GM10266 (cell line): ENCODE data around the gene CREBBP.
"Not testable (repeated sequence)": the region's sequence is repeated elsewhere in the genome, so short reads cannot be mapped to it uniquely, and the experiment has no call there.

ENCODE experiments used
- DNase-seq: peaks from one replicate; pipeline ENCODE4 v3.0.0; 2012; ENCODE audit errors: extremely low spot score
- TF ChIP-seq, protein P1 (sequence below): IDR thresholded peaks from 2 replicates; pipeline ENCODE4 v1.5.1; 2012; ENCODE audit warnings: mild to moderate bottlenecking, low read depth; ENCODE audit not compliant: control insufficient read depth, insufficient read depth; ENCODE audit errors: missing control alignments

Gene CREBBP

DNA sequence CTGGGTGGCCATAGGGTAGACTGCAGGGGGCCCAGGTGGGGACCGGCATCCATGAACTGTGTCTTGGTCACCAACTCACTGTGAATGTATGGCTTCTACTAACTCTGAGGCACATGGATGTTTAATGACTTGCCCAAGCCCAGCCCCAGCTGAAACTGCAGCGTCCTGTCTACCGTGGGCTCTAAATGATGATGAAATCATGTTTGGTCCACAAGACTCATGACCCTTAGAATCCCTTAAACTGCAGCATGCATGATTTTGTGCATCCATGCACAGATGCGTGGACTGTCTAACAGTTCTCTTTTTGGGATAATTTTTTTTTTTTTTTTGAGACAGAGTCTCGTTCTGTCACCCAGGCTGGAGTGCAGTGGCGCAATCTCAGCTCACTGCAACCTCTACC is 32.4 kb upstream of the CREBBP start:
- TF ChIP-seq, protein P1, sequence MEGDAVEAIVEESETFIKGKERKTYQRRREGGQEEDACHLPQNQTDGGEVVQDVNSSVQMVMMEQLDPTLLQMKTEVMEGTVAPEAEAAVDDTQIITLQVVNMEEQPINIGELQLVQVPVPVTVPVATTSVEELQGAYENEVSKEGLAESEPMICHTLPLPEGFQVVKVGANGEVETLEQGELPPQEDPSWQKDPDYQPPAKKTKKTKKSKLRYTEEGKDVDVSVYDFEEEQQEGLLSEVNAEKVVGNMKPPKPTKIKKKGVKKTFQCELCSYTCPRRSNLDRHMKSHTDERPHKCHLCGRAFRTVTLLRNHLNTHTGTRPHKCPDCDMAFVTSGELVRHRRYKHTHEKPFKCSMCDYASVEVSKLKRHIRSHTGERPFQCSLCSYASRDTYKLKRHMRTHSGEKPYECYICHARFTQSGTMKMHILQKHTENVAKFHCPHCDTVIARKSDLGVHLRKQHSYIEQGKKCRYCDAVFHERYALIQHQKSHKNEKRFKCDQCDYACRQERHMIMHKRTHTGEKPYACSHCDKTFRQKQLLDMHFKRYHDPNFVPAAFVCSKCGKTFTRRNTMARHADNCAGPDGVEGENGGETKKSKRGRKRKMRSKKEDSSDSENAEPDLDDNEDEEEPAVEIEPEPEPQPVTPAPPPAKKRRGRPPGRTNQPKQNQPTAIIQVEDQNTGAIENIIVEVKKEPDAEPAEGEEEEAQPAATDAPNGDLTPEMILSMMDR, result no peak
- no peak for DNase-seq

DNA sequence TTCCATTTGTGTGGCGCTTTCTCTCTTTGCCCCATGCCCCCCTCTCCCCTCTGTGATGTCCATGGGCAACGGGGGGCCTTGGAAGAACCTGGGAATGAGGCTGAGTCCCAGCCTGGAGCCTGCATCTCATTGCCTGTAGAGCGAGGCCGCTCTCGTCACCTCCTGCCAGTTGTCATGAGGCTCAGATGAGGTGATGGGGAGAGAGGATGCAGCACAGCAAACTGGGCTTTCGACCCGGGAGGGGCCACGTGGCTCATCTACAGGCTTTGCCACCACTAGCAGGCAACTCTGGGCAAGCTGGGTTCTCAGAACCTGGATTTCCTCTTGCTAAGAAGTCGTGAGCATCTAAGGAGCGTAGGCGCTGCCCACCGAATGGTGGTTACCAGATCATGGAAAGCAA is 31.9 kb upstream of the CREBBP start:
- TF ChIP-seq, protein P1, result no peak
- DNase-seq, result no peak

DNA sequence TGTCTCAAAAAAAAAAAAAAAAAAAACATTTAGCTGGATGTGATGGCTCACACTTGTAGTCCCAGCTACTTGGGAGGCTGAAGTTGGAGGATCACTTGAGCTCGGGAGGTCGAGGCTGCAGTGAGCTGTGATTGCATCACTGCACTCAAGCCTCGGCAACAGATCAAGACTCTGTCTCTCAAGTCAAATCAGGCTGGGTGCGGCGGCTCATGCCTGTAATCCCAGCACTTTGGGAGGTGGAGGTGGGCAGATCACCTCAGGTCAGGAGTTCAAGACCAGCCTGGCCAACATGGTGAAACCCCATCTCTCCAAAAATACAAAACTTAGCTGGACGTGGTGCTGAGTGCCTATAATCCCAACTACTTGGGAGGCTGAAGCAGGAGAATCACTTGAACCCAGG is 31.2 kb upstream of the CREBBP start:
- DNase-seq, result not testable (repeated sequence)

DNA sequence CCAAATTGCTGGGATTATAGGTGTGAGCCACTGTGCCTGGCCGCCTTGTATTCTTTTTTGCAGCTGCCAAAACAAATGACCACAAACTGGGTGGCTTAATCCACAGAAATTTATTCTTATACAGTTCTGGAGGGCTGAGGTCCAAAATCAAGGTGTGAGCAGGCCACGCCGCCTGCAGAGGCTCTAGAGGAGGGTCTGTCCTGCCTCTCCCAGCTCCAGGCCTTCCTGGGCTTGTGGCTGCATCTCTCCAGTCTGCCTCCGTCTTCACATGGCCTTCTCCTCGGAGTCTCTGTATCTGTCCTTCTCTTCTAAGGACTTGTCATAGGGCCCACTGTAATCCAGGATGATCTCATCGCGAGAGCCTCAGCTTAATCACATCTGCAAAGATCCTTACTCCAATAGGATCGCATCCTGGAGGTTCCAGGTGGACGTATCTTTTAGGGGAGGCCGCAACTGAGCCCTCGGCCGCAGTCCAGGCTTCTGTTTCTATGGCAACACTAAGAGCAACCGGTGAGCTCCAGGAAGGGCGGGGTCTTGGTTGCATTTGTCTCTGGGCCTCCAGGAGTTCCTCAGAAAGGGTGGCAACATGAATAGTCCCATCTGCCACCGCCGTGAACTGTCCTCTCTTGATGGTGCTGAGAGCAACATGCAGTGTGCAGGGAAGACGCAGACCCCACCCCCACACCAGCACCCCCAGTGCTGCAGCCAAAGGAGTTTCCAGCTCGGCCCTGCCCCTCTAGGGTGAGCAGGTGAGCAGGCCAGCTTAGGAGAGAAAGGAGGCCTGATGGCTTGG is 29.5 kb upstream of the CREBBP start:
- TF ChIP-seq, protein P1, result no peak
- DNase-seq, result no peak

DNA sequence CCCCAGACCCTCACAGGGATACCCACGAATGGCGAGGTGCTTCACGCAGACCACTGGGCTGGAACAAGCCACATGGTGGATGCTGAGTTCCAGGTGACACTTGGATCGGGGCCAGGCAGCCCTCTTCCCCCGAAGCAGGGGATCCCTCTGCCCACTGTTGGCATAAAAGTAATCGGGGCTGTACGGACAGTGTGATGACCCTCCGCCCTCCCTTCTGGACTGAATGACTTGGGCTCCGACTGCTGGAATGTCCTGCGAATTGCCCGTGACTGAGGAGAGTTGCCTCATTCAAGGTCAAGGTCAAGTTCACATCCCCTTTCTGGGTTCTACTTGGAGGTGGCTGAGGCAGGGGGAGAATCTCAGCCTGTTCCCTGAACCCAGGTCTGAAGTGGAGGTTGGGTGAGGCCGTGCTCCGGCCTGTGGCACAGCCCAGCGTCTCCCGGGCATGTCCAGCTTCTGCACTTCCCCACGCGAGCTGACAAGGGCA is 28.5 kb upstream of the CREBBP start:
- TF ChIP-seq, protein P1, result no peak
- DNase-seq, result no peak

DNA sequence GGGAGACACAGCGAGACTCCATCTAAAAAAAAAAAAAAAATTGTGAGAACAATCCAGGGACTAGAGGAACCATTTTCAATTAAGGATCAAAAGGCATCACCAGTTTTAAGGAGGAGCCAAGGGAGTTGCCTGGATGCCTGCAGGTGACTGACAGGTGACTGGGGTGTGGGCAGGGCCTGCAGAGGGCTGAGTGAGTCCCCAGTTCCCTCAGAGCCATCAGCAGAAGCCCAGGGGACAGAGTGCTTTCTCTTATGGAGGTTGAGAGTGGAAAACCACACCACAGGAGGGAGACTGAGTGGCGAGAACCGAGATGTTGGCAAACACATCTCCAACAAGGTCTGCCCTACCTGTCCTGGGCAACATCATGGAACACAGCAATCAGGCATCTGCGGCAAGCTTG is 27.1 kb upstream of the CREBBP start:
- TF ChIP-seq, protein P1, result no peak
- no peak for DNase-seq

DNA sequence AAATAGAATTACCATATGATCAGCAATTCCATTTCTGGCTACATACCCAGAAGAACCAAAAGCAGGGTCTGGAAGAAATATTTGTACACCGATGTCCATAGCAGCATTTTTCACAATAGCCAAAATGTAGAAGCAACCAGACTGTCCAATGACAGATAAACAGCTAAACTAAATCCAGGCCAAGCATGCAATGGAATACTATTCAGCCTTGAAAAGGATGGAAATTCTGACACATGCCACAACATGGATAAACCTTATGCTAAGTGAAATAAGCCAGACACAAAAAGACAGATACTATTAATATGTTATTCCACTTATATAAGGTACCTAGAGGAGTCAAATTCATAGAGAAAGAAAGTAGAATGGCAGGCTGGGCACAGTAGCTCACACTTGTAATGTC is 25.9 kb upstream of the CREBBP start:
- no peak for DNase-seq
- TF ChIP-seq, protein P1, result no peak
